Mesenchymal stem cell (in vitro differentiated cells and primary cell): ENCODE measurements around the gene DGKH.
A peak's percentile ranks its signal among the peaks of the same experiment; 100 is the strongest.

Experiments
- DNase-seq: peaks from one replicate; pipeline ENCODE4 v3.0.0-alpha.2; 2013
- H2AFZ ChIP-seq: one replicate; pipeline ENCODE4 v1.6.1; 2013; ENCODE audit warnings: low read depth, mild to moderate bottlenecking, control low read depth, inconsistent platforms, low read length, moderate library complexity
- H2AK5ac ChIP-seq: 2 replicates; pipeline ENCODE4 v1.6.1; 2013; ENCODE audit warnings: low read length, moderate library complexity, mild to moderate bottlenecking, inconsistent platforms; ENCODE audit not compliant: severe bottlenecking
- H2BK120ac ChIP-seq: one replicate; pipeline ENCODE4 v1.6.1; 2013; ENCODE audit warnings: low read depth, mild to moderate bottlenecking, inconsistent platforms, low read length, moderate library complexity
- H2BK12ac ChIP-seq, 2 experiments: one replicate each; pipeline ENCODE4 v1.6.1; 2013; ENCODE audit warnings: inconsistent platforms in 2 of 2, low read length in 2 of 2, mild to moderate bottlenecking in 2 of 2, moderate library complexity in 2 of 2, control low read depth in 1 of 2
- H2BK15ac ChIP-seq: one replicate; pipeline ENCODE4 v1.6.1; 2013; ENCODE audit warnings: mild to moderate bottlenecking, low read depth, inconsistent platforms; ENCODE audit not compliant: poor library complexity, severe bottlenecking
- H2BK5ac ChIP-seq: 2 replicates; pipeline ENCODE4 v1.6.1; 2013; ENCODE audit warnings: low read depth, mild to moderate bottlenecking, low read length, control low read depth, inconsistent platforms; ENCODE audit not compliant: poor library complexity, severe bottlenecking
- H3K14ac ChIP-seq, 2 experiments: one replicate each; pipeline ENCODE4 v1.6.1; 2013; ENCODE audit warnings: inconsistent platforms in 2 of 2, low read length in 2 of 2, control low read depth in 1 of 2, mild to moderate bottlenecking in 1 of 2, moderate library complexity in 1 of 2
- H3K18ac ChIP-seq, 2 experiments: one replicate each; pipeline ENCODE4 v1.6.1; 2013; ENCODE audit warnings: inconsistent platforms in 2 of 2, low read length in 2 of 2, control low read depth in 1 of 2, low read depth in 1 of 2, mild to moderate bottlenecking in 1 of 2
- H3K23ac ChIP-seq, 2 experiments: one replicate each; pipeline ENCODE4 v1.6.1; 2013; ENCODE audit warnings: inconsistent platforms in 2 of 2, low read length in 2 of 2, mild to moderate bottlenecking in 2 of 2, moderate library complexity in 2 of 2, control low read depth in 1 of 2
- H3K27ac ChIP-seq: 2 replicates; pipeline ENCODE4 v1.5.1; 2013; ENCODE audit warnings: mild to moderate bottlenecking, moderate library complexity, low read length, control low read depth, inconsistent platforms; ENCODE audit not compliant: poor library complexity, severe bottlenecking
- H3K27me3 ChIP-seq, 2 experiments: 2 replicates each; pipeline versions ENCODE4 v1.6.1 to v1.7.0; 2013; ENCODE audit warnings: low read length in 2 of 2, mild to moderate bottlenecking in 2 of 2, moderate library complexity in 2 of 2, control low read depth in 1 of 2, inconsistent platforms in 1 of 2; ENCODE audit not compliant: control insufficient read depth in 1 of 2, insufficient read depth in 1 of 2
- H3K36me3 ChIP-seq, 2 experiments: 2 replicates each; pipeline versions ENCODE4 v1.6.1 to v1.7.0; 2013; ENCODE audit warnings: low read length in 2 of 2, control low read depth in 1 of 2, inconsistent platforms in 1 of 2, low read depth in 1 of 2, mild to moderate bottlenecking in 1 of 2; ENCODE audit not compliant: insufficient read depth in 2 of 2, control insufficient read depth in 1 of 2
- H3K4ac ChIP-seq, 2 experiments: one replicate each; pipeline ENCODE4 v1.6.1; 2013; ENCODE audit warnings: inconsistent platforms in 2 of 2, low read length in 2 of 2, mild to moderate bottlenecking in 2 of 2, moderate library complexity in 2 of 2, control low read depth in 1 of 2, low read depth in 1 of 2
- H3K4me1 ChIP-seq: 2 replicates; pipeline ENCODE4 v1.6.1; 2013; ENCODE audit warnings: low read depth, low read length, control low read depth; ENCODE audit not compliant: control insufficient read depth, insufficient read depth
- H3K4me2 ChIP-seq: 2 replicates; pipeline ENCODE4 v1.6.1; 2013; ENCODE audit warnings: low read length, mild to moderate bottlenecking, inconsistent platforms; ENCODE audit not compliant: poor library complexity, severe bottlenecking
- H3K4me3 ChIP-seq, 2 experiments: 2 replicates each; pipeline versions ENCODE4 v1.5.1 to v1.7.0; 2013; ENCODE audit warnings: low read length in 2 of 2, mild to moderate bottlenecking in 2 of 2, control low read depth in 1 of 2, low read depth in 1 of 2; ENCODE audit not compliant: insufficient read depth in 1 of 2
- H3K79me1 ChIP-seq: replicated peaks from 2 replicates; pipeline ENCODE4 v1.6.1; 2013; ENCODE audit warnings: mild to moderate bottlenecking, control low read depth, low read length, inconsistent platforms; ENCODE audit not compliant: poor library complexity, severe bottlenecking
- H3K9ac ChIP-seq: 2 replicates; pipeline ENCODE4 v1.7.0; 2013; ENCODE audit warnings: mild to moderate bottlenecking, low read length, moderate library complexity
- H3K9me3 ChIP-seq: 2 replicates; pipeline ENCODE4 v1.7.0; 2013; ENCODE audit warnings: mild to moderate bottlenecking, low read length; ENCODE audit not compliant: control insufficient read depth
- H4K8ac ChIP-seq: one replicate; pipeline ENCODE4 v1.6.1; 2013; ENCODE audit warnings: inconsistent platforms, mild to moderate bottlenecking, low read length, moderate library complexity
- H4K91ac ChIP-seq: one replicate; pipeline ENCODE4 v1.6.1; 2013; ENCODE audit warnings: mild to moderate bottlenecking, low read length, inconsistent platforms
- WGBS: methylation state at CpG from one replicate; pipeline ENCODE4 v1.1.7; 2013; ENCODE audit warnings: mixed read lengths; 5-methylcytosine and 5-hydroxymethylcytosine counted together

Gene DGKH

GRCh38 chr13:42270857-42271215, 222.4 kb downstream of the DGKH start:
- Histone ChIP-seq H2BK12ac (peak overlapping the region; percentile 30 to 75), H3K4ac (peak overlapping the region in 1 of 2 experiments; percentile 68), H4K8ac (peak overlapping the region; percentile 81), H3K9me3 (no peaks in the 10 kb centered on the region), H3K27ac (peak overlapping the region; percentile 76), H2BK120ac (no peak overlapping the region), H2AK5ac (no peak overlapping the region), H3K79me1 (peaks cover 8% of the 10 kb centered on the region), H3K18ac (no peak overlapping the region), H3K4me1 (peaks cover 5% of the 10 kb centered on the region), H2AFZ (peak overlapping the region; percentile 75), H3K36me3 (no peaks in the 10 kb centered on the region), H3K4me2 (peak overlapping the region; percentile 64), H3K14ac (no peak overlapping the region), H4K91ac (no peak overlapping the region), H2BK15ac (no peak overlapping the region), H3K9ac (peak overlapping the region; percentile 93), H3K4me3 (peak overlapping the region in 1 of 2 experiments; percentile 81), H3K23ac (no peak overlapping the region), H3K27me3 (no peaks in the 10 kb centered on the region), H2BK5ac (no peak overlapping the region)
- no peak for DNase-seq
- 95% methylated on average over 6 of the region's 6 CpGs for WGBS

- H2BK15ac ChIP-seq, result peak overlapping the region; percentile 95
- H2AK5ac ChIP-seq, result no peak overlapping the region
- peak overlapping the region in 1 of 2 experiments; percentile 75 for H2BK12ac ChIP-seq
- WGBS, result 9% methylated on average over 34 of the region's 57 CpGs
- H3K27me3 ChIP-seq, result no peaks in the 10 kb centered on the region
- no peaks in the 10 kb centered on the region for H3K9me3 ChIP-seq
- DNase-seq, result peak; percentile 98
- no peak overlapping the region for H3K23ac ChIP-seq
- peak overlapping the region; percentile 76 for H3K27ac ChIP-seq
- H2BK120ac ChIP-seq, result no peak overlapping the region
- peak overlapping the region; percentile 46 to 56 for H3K4ac ChIP-seq
- H3K9ac ChIP-seq, result peak overlapping the region; percentile 93
- H4K8ac ChIP-seq, result peak overlapping the region; percentile 81
- H3K4me1 ChIP-seq, result peaks cover 5% of the 10 kb centered on the region
- H3K36me3 ChIP-seq, result no peaks in the 10 kb centered on the region
- no peak overlapping the region for H4K91ac ChIP-seq
- peak overlapping the region; percentile 81 to 97 for H3K4me3 ChIP-seq
- peak overlapping the region; percentile 81 for H2BK5ac ChIP-seq
- no peak overlapping the region for H3K14ac ChIP-seq
- H2AFZ ChIP-seq, result peak overlapping the region; percentile 75
- H3K18ac ChIP-seq, result peak overlapping the region; percentile 54 to 82
- peaks cover 8% of the 10 kb centered on the region for H3K79me1 ChIP-seq
- H3K4me2 ChIP-seq, result peak overlapping the region; percentile 64
These were observed 223.1 kb downstream of the DGKH start for GRCh38 chr13:42271337-42272114.

GRCh38 chr13:42272115-42272803, 223.8 kb downstream of the DGKH start, which contains the start of gene AKAP11:
Gene AKAP11 (plus strand): TSS chr13:42272152. CDS start chr13:42286349, 14,197 bp downstream.
- H3K9me3 ChIP-seq, result no peaks in the 10 kb centered on the region
- H3K27ac ChIP-seq, result peak within 1 kb of the TSS; percentile 76
- H3K36me3 ChIP-seq, result no peaks in the 10 kb centered on the region
- H4K8ac ChIP-seq, result peak within 1 kb of the TSS; percentile 81
- H2AK5ac ChIP-seq, result no peak within 1 kb of the TSS
- H3K4me1 ChIP-seq, result peaks cover 3% of the 10 kb centered on the region
- H2AFZ ChIP-seq, result peak within 1 kb of the TSS; percentile 98
- peak within 1 kb of the TSS; percentile 95 for H2BK15ac ChIP-seq
- H3K4me3 ChIP-seq, result peak within 1 kb of the TSS; percentile 94 to 97
- peak within 1 kb of the TSS; percentile 93 to 99 for H3K18ac ChIP-seq
- peak within 1 kb of the TSS; percentile 93 for H3K9ac ChIP-seq
- peak within 1 kb of the TSS in 1 of 2 experiments; percentile 91 for H3K23ac ChIP-seq
- H2BK5ac ChIP-seq, result peak within 1 kb of the TSS; percentile 81
- H3K14ac ChIP-seq, result peak within 1 kb of the TSS in 1 of 2 experiments; percentile 82
- peak; percentile 74 for DNase-seq
- WGBS, result under 1% methylated on average over 50 of the region's 59 CpGs
- peak within 1 kb of the TSS; percentile 30 to 75 for H2BK12ac ChIP-seq
- peaks cover 9% of the 10 kb centered on the region for H3K79me1 ChIP-seq
- H2BK120ac ChIP-seq, result peak within 1 kb of the TSS; percentile 78
- H3K27me3 ChIP-seq, result no peaks in the 10 kb centered on the region
- peak within 1 kb of the TSS; percentile 97 for H4K91ac ChIP-seq
- H3K4ac ChIP-seq, result peak within 1 kb of the TSS; percentile 68 to 94
- peak within 1 kb of the TSS; percentile 81 for H3K4me2 ChIP-seq

- peak overlapping the region in 1 of 2 experiments; percentile 93 for H3K18ac ChIP-seq
- no peak overlapping the region for H2AFZ ChIP-seq
- no peak overlapping the region for H2BK12ac ChIP-seq
- 38% methylated on average over 3 of the region's 4 CpGs for WGBS
- no peak overlapping the region for H4K8ac ChIP-seq
- no peaks in the 10 kb centered on the region for H3K27me3 ChIP-seq
- no peak overlapping the region for H2BK120ac ChIP-seq
- DNase-seq, result no peak
- H3K14ac ChIP-seq, result no peak overlapping the region
- peak overlapping the region; percentile 91 for H3K9ac ChIP-seq
- H3K4me3 ChIP-seq, result peak overlapping the region; percentile 94 to 97
- H3K4ac ChIP-seq, result no peak overlapping the region
- H3K27ac ChIP-seq, result peak overlapping the region; percentile 58
- H3K79me1 ChIP-seq, result peaks cover 9% of the 10 kb centered on the region
- no peak overlapping the region for H4K91ac ChIP-seq
- H3K9me3 ChIP-seq, result no peaks in the 10 kb centered on the region
- no peak overlapping the region for H3K23ac ChIP-seq
- H3K4me1 ChIP-seq, result peaks cover 3% of the 10 kb centered on the region
- no peak overlapping the region for H2BK15ac ChIP-seq
- H2AK5ac ChIP-seq, result no peak overlapping the region
- peak overlapping the region; percentile 81 for H3K4me2 ChIP-seq
- no peaks in the 10 kb centered on the region for H3K36me3 ChIP-seq
- H2BK5ac ChIP-seq, result no peak overlapping the region
These were observed 224.3 kb downstream of the DGKH start for GRCh38 chr13:42272804-42273175.
